K562 (cell line): ENCODE results near the gene SNX30. TPM values are rescaled to one million over a fixed set of nuclear protein-coding genes. Genes with fewer than 3 reads are reported as not detected.
A peak's percentile ranks its signal among the peaks of the same experiment; 100 is the strongest.

Experiments
- MEIS2 ChIP-seq: fragments of 450-650 bp; IDR thresholded peaks from 2 replicates; pipeline ENCODE4 v1.6.1; 2014; ENCODE audit warnings: mild to moderate bottlenecking; ENCODE audit not compliant: partially characterized antibody
- MTA2 ChIP-seq: fragments of 450-650 bp; IDR thresholded peaks from 2 replicates; pipeline ENCODE4 v1.6.1; 2016; ENCODE audit warnings: low read depth
- RCOR1 ChIP-seq, 2 experiments: IDR thresholded peaks; 2 replicates each; pipeline ENCODE4 v1.6.1; 2012; ENCODE audit warnings: low read depth in 2 of 2, low read length in 2 of 2, borderline replicate concordance in 1 of 2, improper control_type of control experiment in 1 of 2
- RUNX1 ChIP-seq: sonication (generic); IDR thresholded peaks from 2 replicates; pipeline ENCODE4 v1.6.1; 2016; ENCODE audit warnings: antibody characterized with exemption, low read depth
- ZNF407 ChIP-seq: fragments of 450-650 bp; IDR thresholded peaks from 2 replicates; pipeline ENCODE4 v1.6.1; 2016; ENCODE audit warnings: low read depth
- ZNF644 ChIP-seq: fragments of 200-800 bp; sonication (Bioruptor generic); IDR thresholded peaks from 2 replicates; pipeline ENCODE4 v1.6.1; 2016; ENCODE audit warnings: low read depth, missing genetic modification characterization, missing compliant biosample characterization
- polyA plus RNA-seq, 8 experiments: library from polyadenylated mRNA; depleted of rRNA in 4 of 8; stranded (reverse) in 5 of 8; unstranded in 3 of 8; fragments of >200 nt; fragmentation: Nextera tagmentation in 2 of 8; fragmentation: Illumina TruSeq in 1 of 8; extraction: Ambion mirVana in 2 of 8; extraction: Trizol in 1 of 8; gene quantifications; 2 replicates each; pipeline versions ENCODE4 v1.2.1 to v1.2.3, GENCODE V29; 2011 to 2014; ENCODE audit warnings: inconsistent platforms in 1 of 8, missing spikeins in 1 of 8
- total RNA-seq, 7 experiments: library from RNA; depleted of rRNA in 6 of 7; stranded (reverse); fragments of >200 nt in 6 of 7; fragmentation: Illumina TruSeq in 2 of 7; extraction: Trizol in 2 of 7; gene quantifications; 2 replicates each; pipeline versions ENCODE4 v1.2.1 to v1.2.3, GENCODE V29; 2011 to 2021; ENCODE audit warnings: low replicate concordance in 1 of 7
- TF ChIP-seq, protein P1 (sequence below): fragments of 250-450 bp; sonication (Bioruptor Pico); IDR thresholded peaks from 2 replicates; pipeline ENCODE4 v1.4.0; 2020
- TF ChIP-seq, protein P2 (sequence below): fragments of 150-350 bp; conservative IDR thresholded peaks from 2 replicates; pipeline ENCODE4 v1.6.1; 2014; ENCODE audit warnings: low read length

SNX30 gene
- total and polyA plus RNA-seq, 9 of the 15 experiments (the other 6 are each of a cell fraction or from before 2014, with no cell fraction given): 0.76 to 5.9 (median 3.3) TPM

DNA sequence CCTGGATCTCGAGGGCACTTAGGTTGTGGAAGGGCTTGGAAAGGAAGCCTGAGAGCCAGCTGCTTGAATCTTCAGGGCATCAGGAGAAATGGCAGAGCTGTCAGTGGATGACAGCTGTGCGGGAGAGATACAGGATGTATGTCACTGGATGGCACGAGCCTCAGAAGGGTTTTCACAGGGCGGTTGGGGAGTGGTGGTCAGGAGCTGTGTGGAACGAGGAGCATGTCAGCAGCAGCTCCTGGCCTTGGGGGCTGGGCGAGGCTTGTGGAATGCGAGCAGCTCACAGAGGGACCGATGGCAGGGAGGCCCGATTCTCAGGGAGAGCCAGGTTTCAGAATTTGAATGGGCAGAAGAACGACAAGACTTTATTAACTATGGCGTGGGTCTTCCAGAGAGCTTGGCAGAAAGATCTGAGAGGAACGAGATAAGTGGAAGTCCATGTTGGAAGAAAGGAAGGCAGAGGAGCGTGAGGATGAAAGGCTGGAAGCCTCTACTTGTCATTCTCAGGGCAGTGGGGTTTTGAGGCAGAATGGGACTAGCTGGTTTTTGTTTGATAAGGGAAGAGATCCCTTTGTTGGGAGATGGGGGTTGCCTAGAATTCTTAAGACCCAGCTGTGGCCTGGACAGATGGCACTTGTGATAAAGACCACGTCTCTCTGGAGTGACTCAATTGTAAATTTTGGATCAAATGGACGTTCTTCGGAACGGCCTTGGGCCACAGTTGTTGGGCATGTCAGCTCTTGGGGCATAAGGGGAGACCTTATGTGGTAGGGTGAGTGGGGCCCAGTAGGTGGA, 60.3 kb downstream of the SNX30 start (continued):
- TF ChIP-seq, protein P1, sequence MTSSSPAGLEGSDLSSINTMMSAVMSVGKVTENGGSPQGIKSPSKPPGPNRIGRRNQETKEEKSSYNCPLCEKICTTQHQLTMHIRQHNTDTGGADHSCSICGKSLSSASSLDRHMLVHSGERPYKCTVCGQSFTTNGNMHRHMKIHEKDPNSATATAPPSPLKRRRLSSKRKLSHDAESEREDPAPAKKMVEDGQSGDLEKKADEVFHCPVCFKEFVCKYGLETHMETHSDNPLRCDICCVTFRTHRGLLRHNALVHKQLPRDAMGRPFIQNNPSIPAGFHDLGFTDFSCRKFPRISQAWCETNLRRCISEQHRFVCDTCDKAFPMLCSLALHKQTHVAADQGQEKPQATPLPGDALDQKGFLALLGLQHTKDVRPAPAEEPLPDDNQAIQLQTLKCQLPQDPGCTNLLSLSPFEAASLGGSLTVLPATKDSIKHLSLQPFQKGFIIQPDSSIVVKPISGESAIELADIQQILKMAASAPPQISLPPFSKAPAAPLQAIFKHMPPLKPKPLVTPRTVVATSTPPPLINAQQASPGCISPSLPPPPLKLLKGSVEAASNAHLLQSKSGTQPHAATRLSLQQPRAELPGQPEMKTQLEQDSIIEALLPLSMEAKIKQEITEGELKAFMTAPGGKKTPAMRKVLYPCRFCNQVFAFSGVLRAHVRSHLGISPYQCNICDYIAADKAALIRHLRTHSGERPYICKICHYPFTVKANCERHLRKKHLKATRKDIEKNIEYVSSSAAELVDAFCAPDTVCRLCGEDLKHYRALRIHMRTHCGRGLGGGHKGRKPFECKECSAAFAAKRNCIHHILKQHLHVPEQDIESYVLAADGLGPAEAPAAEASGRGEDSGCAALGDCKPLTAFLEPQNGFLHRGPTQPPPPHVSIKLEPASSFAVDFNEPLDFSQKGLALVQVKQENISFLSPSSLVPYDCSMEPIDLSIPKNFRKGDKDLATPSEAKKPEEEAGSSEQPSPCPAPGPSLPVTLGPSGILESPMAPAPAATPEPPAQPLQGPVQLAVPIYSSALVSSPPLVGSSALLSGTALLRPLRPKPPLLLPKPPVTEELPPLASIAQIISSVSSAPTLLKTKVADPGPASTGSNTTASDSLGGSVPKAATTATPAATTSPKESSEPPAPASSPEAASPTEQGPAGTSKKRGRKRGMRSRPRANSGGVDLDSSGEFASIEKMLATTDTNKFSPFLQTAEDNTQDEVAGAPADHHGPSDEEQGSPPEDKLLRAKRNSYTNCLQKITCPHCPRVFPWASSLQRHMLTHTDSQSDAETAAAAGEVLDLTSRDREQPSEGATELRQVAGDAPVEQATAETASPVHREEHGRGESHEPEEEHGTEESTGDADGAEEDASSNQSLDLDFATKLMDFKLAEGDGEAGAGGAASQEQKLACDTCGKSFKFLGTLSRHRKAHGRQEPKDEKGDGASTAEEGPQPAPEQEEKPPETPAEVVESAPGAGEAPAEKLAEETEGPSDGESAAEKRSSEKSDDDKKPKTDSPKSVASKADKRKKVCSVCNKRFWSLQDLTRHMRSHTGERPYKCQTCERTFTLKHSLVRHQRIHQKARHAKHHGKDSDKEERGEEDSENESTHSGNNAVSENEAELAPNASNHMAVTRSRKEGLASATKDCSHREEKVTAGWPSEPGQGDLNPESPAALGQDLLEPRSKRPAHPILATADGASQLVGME (CRISPR knock-in tag): no peak
- TF ChIP-seq MEIS2 (peak; percentile 36), ZNF407 (no peak), RCOR1 (IDR thresholded peaks at IDR 0.05; ENCODE audit: borderline replicate concordance in 1 of 2, low read depth in 2 of 2, low read length in 2 of 2) (peak in 1 of 2 experiments; percentile 3; a peak in 1 of 4 replicates), RUNX1 (no peak), ZNF644 (tag) (no peak), MTA2 (peak; percentile 75)
- TF ChIP-seq, protein P2, sequence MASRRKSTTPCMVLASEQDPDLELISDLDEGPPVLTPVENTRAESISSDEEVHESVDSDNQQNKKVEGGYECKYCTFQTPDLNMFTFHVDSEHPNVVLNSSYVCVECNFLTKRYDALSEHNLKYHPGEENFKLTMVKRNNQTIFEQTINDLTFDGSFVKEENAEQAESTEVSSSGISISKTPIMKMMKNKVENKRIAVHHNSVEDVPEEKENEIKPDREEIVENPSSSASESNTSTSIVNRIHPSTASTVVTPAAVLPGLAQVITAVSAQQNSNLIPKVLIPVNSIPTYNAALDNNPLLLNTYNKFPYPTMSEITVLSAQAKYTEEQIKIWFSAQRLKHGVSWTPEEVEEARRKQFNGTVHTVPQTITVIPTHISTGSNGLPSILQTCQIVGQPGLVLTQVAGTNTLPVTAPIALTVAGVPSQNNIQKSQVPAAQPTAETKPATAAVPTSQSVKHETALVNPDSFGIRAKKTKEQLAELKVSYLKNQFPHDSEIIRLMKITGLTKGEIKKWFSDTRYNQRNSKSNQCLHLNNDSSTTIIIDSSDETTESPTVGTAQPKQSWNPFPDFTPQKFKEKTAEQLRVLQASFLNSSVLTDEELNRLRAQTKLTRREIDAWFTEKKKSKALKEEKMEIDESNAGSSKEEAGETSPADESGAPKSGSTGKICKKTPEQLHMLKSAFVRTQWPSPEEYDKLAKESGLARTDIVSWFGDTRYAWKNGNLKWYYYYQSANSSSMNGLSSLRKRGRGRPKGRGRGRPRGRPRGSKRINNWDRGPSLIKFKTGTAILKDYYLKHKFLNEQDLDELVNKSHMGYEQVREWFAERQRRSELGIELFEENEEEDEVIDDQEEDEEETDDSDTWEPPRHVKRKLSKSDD: no peak
